Gastrocnemius medialis (tissue), 4 donors: ENCODE data around the gene CACNA1D. TPM values are rescaled to one million over a fixed set of nuclear protein-coding genes. Genes with fewer than 3 reads are reported as not detected.

Experiments
- ATAC-seq, 2 donors: fragments of 150-250 bp; one replicate each; pipeline ENCODE4 v1.9.1; 2016
- DNase-seq, 2 donors: peaks; one replicate each; pipeline ENCODE4 v3.0.0-alpha.2; 2019
- H3K27ac ChIP-seq, 4 donors: fragments of 200-600 bp; sonication (generic); 1 replicate in 1 of 4; 2 replicates in 3 of 4; pipeline ENCODE4 v1.5.1; 2016 to 2018; ENCODE audit warnings: mild to moderate bottlenecking in 2 of 4, moderate library complexity in 1 of 4
- H3K27me3 ChIP-seq, 3 donors: fragments of 200-600 bp; sonication (generic) in 2 of 3; 1 replicate in 1 of 3; 2 replicates in 2 of 3; pipeline versions ENCODE4 v1.5.1 to v1.6.0; 2016 to 2019; ENCODE audit warnings: mild to moderate bottlenecking in 1 of 3, moderate library complexity in 1 of 3
- H3K36me3 ChIP-seq, 2 donors: fragments of 200-600 bp; sonication (generic) in 1 of 2; one replicate each; pipeline ENCODE4 v1.5.1; 2017 to 2018
- H3K4me1 ChIP-seq, 2 donors: fragments of 200-600 bp; sonication (generic) in 1 of 2; one replicate each; pipeline ENCODE4 v1.5.1; 2016 to 2017; ENCODE audit warnings: mild to moderate bottlenecking in 2 of 2
- H3K4me3 ChIP-seq, 4 donors: fragments of 200-600 bp; sonication (generic) in 3 of 4; 1 replicate in 1 of 4; 2 replicates in 3 of 4; pipeline ENCODE4 v1.5.1; 2016 to 2019; ENCODE audit warnings: mild to moderate bottlenecking in 2 of 4
- H3K9me3 ChIP-seq, 3 donors: fragments of 200-600 bp; sonication (generic) in 2 of 3; 1 replicate in 1 of 3; 2 replicates in 2 of 3; pipeline ENCODE4 v1.5.1; 2016 to 2019
- CTCF ChIP-seq, 5 experiments: fragments of 450-650 bp in 3 of 5; fragments of 200-600 bp in 2 of 5; sonication (generic) in 2 of 5; IDR thresholded peaks in 4 of 5; conservative IDR thresholded peaks in 1 of 5; 1 replicate in 4 of 5; 2 replicates in 1 of 5; pipeline ENCODE4 v1.5.1; 2016 to 2019; ENCODE audit warnings: antibody characterized with exemption in 5 of 5, mild to moderate bottlenecking in 3 of 5, moderate library complexity in 3 of 5
- POLR2A ChIP-seq, 2 donors: fragments of 450-650 bp; IDR thresholded peaks; one replicate each; pipeline ENCODE4 v1.6.1; 2017; ENCODE audit warnings: antibody characterized with exemption in 2 of 2, mild to moderate bottlenecking in 2 of 2, moderate library complexity in 2 of 2
- in situ Hi-C, 4 donors: fragments of 200-750 bp; cut with MboI; loops; one replicate each; pipeline versions ENCODE4 v1.15.0 to v1.8.0; 2017; ENCODE audit warnings: low sequenced_read_pairs in 4 of 4
- intact Hi-C: fragments of 100-400 bp; cut with DNase I; formaldehyde crosslinking; loops from one replicate; pipeline ENCODE4 v1.15.1; 2023; ENCODE audit warnings: low total_unique reads
- total RNA-seq, 4 donors: library from RNA; depleted of rRNA; stranded (reverse); fragments of >200 nt; gene quantifications; one replicate each; pipeline versions ENCODE4 v1.1.0 to v1.2.3, GENCODE V29; 2016

Gene CACNA1D
- total RNA-seq, 4 donors from 2014 or later: 0.18 to 0.34 TPM; not detected in 2

DNA sequence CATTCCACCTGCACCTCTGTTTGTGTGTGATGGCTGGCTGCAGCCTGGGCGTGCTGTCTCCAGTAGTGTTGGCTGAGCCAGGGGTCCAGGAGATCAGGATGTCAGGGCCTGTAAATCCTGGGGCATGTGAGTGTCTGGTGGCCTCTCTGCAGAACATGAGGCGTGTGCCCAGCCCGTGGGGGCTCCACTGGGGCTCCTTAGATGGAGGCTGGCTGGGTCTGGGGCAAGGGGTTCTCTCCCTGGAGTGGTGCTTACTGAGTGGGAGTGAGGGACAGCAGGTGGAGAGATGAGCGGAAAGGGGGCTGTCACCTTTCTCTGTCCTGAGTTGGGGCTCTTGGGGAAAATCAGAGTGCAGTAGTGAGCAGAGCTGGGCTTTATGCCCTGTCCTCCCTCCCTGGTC lies 199.6 kb downstream of the CACNA1D start:
- peaks cover 0 to 3% of the 10 kb centered on the region in 2 donors for H3K4me1 ChIP-seq
- no peak overlapping the region for H3K27ac ChIP-seq
- H3K36me3 ChIP-seq: no peaks in the 10 kb centered on the region
- no peaks in the 10 kb centered on the region for H3K27me3 ChIP-seq
- no peak for ATAC-seq
- no peaks in the 10 kb centered on the region for H3K9me3 ChIP-seq
- DNase-seq: no peak
- intact Hi-C loops (no loop called here), in situ Hi-C loops (no loop called here)
- H3K4me3 ChIP-seq: no peak overlapping the region
- TF ChIP-seq POLR2A (IDR thresholded peaks at IDR 0.05): no peak
- TF ChIP-seq CTCF (IDR thresholded peaks at IDR 0.05 in 4 of 5, conservative IDR thresholded peaks at IDR 0.05 in 1 of 5): no peak

- no peaks in the 10 kb centered on the region for H3K36me3 ChIP-seq
- TF ChIP-seq POLR2A (IDR thresholded peaks at IDR 0.05): no peak
- TF ChIP-seq CTCF (IDR thresholded peaks at IDR 0.05 in 4 of 5, conservative IDR thresholded peaks at IDR 0.05 in 1 of 5): no peak
- no peaks in the 10 kb centered on the region for H3K9me3 ChIP-seq
- H3K4me1 ChIP-seq: peaks cover 0 to under 1% of the 10 kb centered on the region in 2 donors
- no peak overlapping the region for H3K27ac ChIP-seq
- intact Hi-C loops (no loop called here), in situ Hi-C loops (no loop called here)
- DNase-seq: no peak
- H3K4me3 ChIP-seq: no peak overlapping the region
- no peak for ATAC-seq
- no peaks in the 10 kb centered on the region for H3K27me3 ChIP-seq
These were observed 200.4 kb downstream of the CACNA1D start for GRCh38 chr3:53694666-53695323.

- TF ChIP-seq POLR2A (IDR thresholded peaks at IDR 0.05) (no peak), CTCF (IDR thresholded peaks at IDR 0.05 in 4 of 5, conservative IDR thresholded peaks at IDR 0.05 in 1 of 5) (no peak)
- no peaks in the 10 kb centered on the region for H3K36me3 ChIP-seq
- intact Hi-C loops (no loop called here), in situ Hi-C loops (no loop called here)
- H3K27me3 ChIP-seq: no peaks in the 10 kb centered on the region
- H3K4me1 ChIP-seq: no peaks in the 10 kb centered on the region
- no peak overlapping the region for H3K27ac ChIP-seq
- H3K4me3 ChIP-seq: no peak overlapping the region
- H3K9me3 ChIP-seq: no peaks in the 10 kb centered on the region
- DNase-seq (no peak), ATAC-seq (no peak)
These were observed 200.9 kb downstream of the CACNA1D start for GRCh38 chr3:53695324-53695690.

- Histone ChIP-seq H3K9me3 (no peaks in the 10 kb centered on the region), H3K36me3 (no peaks in the 10 kb centered on the region), H3K27ac (no peak overlapping the region), H3K4me1 (no peaks in the 10 kb centered on the region), H3K27me3 (no peaks in the 10 kb centered on the region), H3K4me3 (no peak overlapping the region)
- in situ Hi-C loops (no loop called here), intact Hi-C loops (no loop called here)
- ATAC-seq (no peak), DNase-seq (no peak)
- TF ChIP-seq CTCF (IDR thresholded peaks at IDR 0.05 in 4 of 5, conservative IDR thresholded peaks at IDR 0.05 in 1 of 5): no peak
- TF ChIP-seq POLR2A (IDR thresholded peaks at IDR 0.05): no peak
These were observed 202.2 kb downstream of the CACNA1D start for GRCh38 chr3:53696401-53697172.
